Stomach (tissue), 19 donors: ENCODE data around the gene REEP6. TPM values are rescaled to one million over a fixed set of nuclear protein-coding genes. Genes with fewer than 3 reads are reported as not detected.

Experiments
- DNase-seq, 2 donors: peaks; one replicate each; pipeline versions ENCODE4 v3.0.0 to v3.0.0-alpha.2; 2013 to 2019
- H3K27ac ChIP-seq, 5 donors: fragments of 200-600 bp in 4 of 5; sonication (generic) in 4 of 5; one replicate each; pipeline ENCODE4 v1.5.1; 2013 to 2019; ENCODE audit warnings: mild to moderate bottlenecking in 1 of 5, moderate library complexity in 1 of 5
- H3K27me3 ChIP-seq, 3 donors: fragments of 200-600 bp; sonication (generic); one replicate each; pipeline ENCODE4 v1.5.1; 2017 to 2019; ENCODE audit warnings: mixed run types in 1 of 3
- H3K36me3 ChIP-seq, 4 donors: fragments of 200-600 bp; sonication (generic); 1 replicate in 3 of 4; 2 replicates in 1 of 4; pipeline ENCODE4 v1.5.1; 2016 to 2019
- H3K4me1 ChIP-seq, 4 donors: fragments of 200-600 bp; sonication (generic); one replicate each; pipeline ENCODE4 v1.5.1; 2016 to 2019
- H3K4me3 ChIP-seq, 4 donors: fragments of 200-600 bp; sonication (generic) in 3 of 4; one replicate each; pipeline ENCODE4 v1.5.1; 2016 to 2019; ENCODE audit warnings: mild to moderate bottlenecking in 1 of 4
- H3K9me3 ChIP-seq, 4 donors: fragments of 200-600 bp; sonication (generic); one replicate each; pipeline ENCODE4 v1.5.1; 2016 to 2019
- CTCF ChIP-seq, 7 experiments: fragments of 450-650 bp in 4 of 7; fragments of 200-600 bp in 3 of 7; sonication (generic) in 3 of 7; IDR thresholded peaks; one replicate each; pipeline ENCODE4 v1.5.1; 2016 to 2019; ENCODE audit warnings: antibody characterized with exemption in 7 of 7, control low read depth in 2 of 7, mild to moderate bottlenecking in 1 of 7
- EP300 ChIP-seq: sonication (generic); formaldehyde crosslinking; IDR thresholded peaks from one replicate; pipeline ENCODE4 v1.6.1; 2017; ENCODE audit warnings: antibody characterized with exemption
- POLR2A ChIP-seq, 4 donors: fragments of 450-650 bp; IDR thresholded peaks; one replicate each; pipeline ENCODE4 v1.6.1; 2016; ENCODE audit warnings: antibody characterized with exemption in 4 of 4, control low read depth in 2 of 4, mild to moderate bottlenecking in 1 of 4, moderate library complexity in 1 of 4
- POLR2AphosphoS5 ChIP-seq, 3 donors: sonication (generic); formaldehyde crosslinking; IDR thresholded peaks; one replicate each; pipeline ENCODE4 v1.6.1; 2016; ENCODE audit warnings: antibody characterized with exemption in 3 of 3
- WGBS, 5 donors: extraction: QIAGEN DNeasy Blood & Tissue Kit in 3 of 5; methylation state at CpG; one replicate each; pipeline versions ENCODE4 v1.1.5 to v1.1.7; 2013 to 2018; 5-methylcytosine and 5-hydroxymethylcytosine counted together
- intact Hi-C: fragments of 100-400 bp; cut with DNase I; formaldehyde crosslinking; loops from one replicate; pipeline ENCODE4 v1.15.1; 2023; ENCODE audit warnings: low total_unique reads
- long read RNA-seq, 10 donors: transcript quantifications; one replicate each; lab custom pipeline, GENCODE V29; 2026
- polyA plus RNA-seq, 3 donors: library from polyadenylated mRNA; stranded (reverse); fragments of 200-250 nt; gene quantifications; one replicate each; pipeline ENCODE4 v1.2.3, GENCODE V29; 2013
- total RNA-seq, 5 donors: library from RNA; depleted of rRNA; stranded (reverse); fragments of >200 nt; gene quantifications; one replicate each; pipeline versions ENCODE4 v1.1.0 to v1.2.3, GENCODE V29; 2014 to 2016
- donor health status: healthy with polysubstance abuse.
- donor health status: Bipolar disorder and iron deficiency.
- donor health status: healthy.

The REEP6 gene
- total RNA-seq (10 to 100 TPM in 1 of 5 donors, 1 to 10 TPM in 1, not detected in 3; 3.7 to 24.3 TPM), polyA plus RNA-seq (10 to 100 TPM in 1 of 3 donors, 1 to 10 TPM in 2; 3.5 to 10.1 (median 6.1) TPM)
- long read RNA-seq, donor 1, transcript REEP6-201 (5 exons, 1,794 nt) = major isoform, 5 of 6 reads
- long read RNA-seq, donor 1, partial matches to known transcripts = 0 of 6 reads
- long read RNA-seq, donor 1, other reads (novel, unspliced or antisense) = 0 of 6 reads
- long read RNA-seq, donor 2, transcript REEP6-201 (5 exons, 1,794 nt) = major isoform, 12 of 12 reads
- long read RNA-seq, donor 2, partial matches to known transcripts = 0 of 12 reads
- long read RNA-seq, donor 2, other reads (novel, unspliced or antisense) = 0 of 12 reads
- long read RNA-seq, donor 3, partial matches to known transcripts = 0 of 2 reads
- long read RNA-seq, donor 3, other reads (novel, unspliced or antisense) = 0 of 2 reads
- long read RNA-seq, donor 4, partial matches to known transcripts = 0 of 1 reads
- long read RNA-seq, donor 4, other reads (novel, unspliced or antisense) = 0 of 1 reads
- long read RNA-seq, donor 5, transcript REEP6-201 (5 exons, 1,794 nt) = major isoform, 9 of 9 reads
- long read RNA-seq, donor 5, partial matches to known transcripts = 0 of 9 reads
- long read RNA-seq, donor 5, other reads (novel, unspliced or antisense) = 0 of 9 reads
- long read RNA-seq, donor 6, transcript REEP6-201 (5 exons, 1,794 nt) = major isoform, 23 of 23 reads
- long read RNA-seq, donor 6, partial matches to known transcripts = 0 of 23 reads
- long read RNA-seq, donor 6, other reads (novel, unspliced or antisense) = 0 of 23 reads
- long read RNA-seq, donor 7, transcript REEP6-201 (5 exons, 1,794 nt) = major isoform, 7 of 7 reads
- long read RNA-seq, donor 7, partial matches to known transcripts = 0 of 7 reads
- long read RNA-seq, donor 7, other reads (novel, unspliced or antisense) = 0 of 7 reads
- long read RNA-seq, donor 8, transcript REEP6-201 (5 exons, 1,794 nt) = major isoform, 5 of 5 reads
- long read RNA-seq, donor 8, partial matches to known transcripts = 0 of 5 reads
- long read RNA-seq, donor 8, other reads (novel, unspliced or antisense) = 0 of 5 reads
- long read RNA-seq, donor 9, partial matches to known transcripts = 0 of 2 reads
- long read RNA-seq, donor 9, other reads (novel, unspliced or antisense) = 0 of 2 reads
- long read RNA-seq, donor 10, transcript REEP6-201 (5 exons, 1,794 nt) = major isoform, 9 of 10 reads
- long read RNA-seq, donor 10, partial matches to known transcripts = 0 of 10 reads
- long read RNA-seq, donor 10, other reads (novel, unspliced or antisense) = 0 of 10 reads

- peak within 1 kb of the TSS; percentile 74 to 89 (median 79) for H3K27ac ChIP-seq
- peaks cover 0 to 40% (median 6%) of the 10 kb centered on the region in 3 donors for H3K27me3 ChIP-seq
- DNase-seq = no peak
- H3K4me3 ChIP-seq = peak within 1 kb of the TSS; percentile 53 to 75 (median 54)
- intact Hi-C loops = no loop called here
- 2 to 12% (median 2%) methylated on average over 21 to 73 of the region's 73 CpGs for WGBS, 5 donors
- H3K4me1 ChIP-seq = peaks cover 18 to 28% (median 26%) of the 10 kb centered on the region in 4 donors
- TF ChIP-seq EP300 (no peak), CTCF (IDR thresholded peaks at IDR 0.05) (no peak), POLR2A (IDR thresholded peaks at IDR 0.05) (no peak), POLR2AphosphoS5 (IDR thresholded peaks at IDR 0.05) (no peak)
- H3K9me3 ChIP-seq = no peaks in the 10 kb centered on the region
- H3K36me3 ChIP-seq = no peaks in the 10 kb centered on the region
Observed at GRCh38 chr19:1491114-1491848, at the start of gene REEP6. Gene REEP6, plus strand, starts transcription at chr19:1491181. Its CDS starts 89 bp downstream, at chr19:1491270.

GRCh38 chr19:1441677-1442438 lies 49.1 kb upstream of the REEP6 start:
- H3K4me3 ChIP-seq = no peak overlapping the region
- DNase-seq = no peak
- 85 to 89% (median 88%) methylated on average over 25 of the region's 25 CpGs for WGBS, 5 donors
- H3K36me3 ChIP-seq = peaks cover 31 to 42% (median 39%) of the 10 kb centered on the region in 4 donors
- peaks cover 14 to 19% (median 16%) of the 10 kb centered on the region in 3 donors for H3K27me3 ChIP-seq
- H3K27ac ChIP-seq = no peak overlapping the region
- intact Hi-C loops = no loop called here
- H3K4me1 ChIP-seq = peaks cover 39 to 67% (median 48%) of the 10 kb centered on the region in 4 donors
- H3K9me3 ChIP-seq = no peaks in the 10 kb centered on the region
- TF ChIP-seq CTCF (IDR thresholded peaks at IDR 0.05) = no peak

DNA sequence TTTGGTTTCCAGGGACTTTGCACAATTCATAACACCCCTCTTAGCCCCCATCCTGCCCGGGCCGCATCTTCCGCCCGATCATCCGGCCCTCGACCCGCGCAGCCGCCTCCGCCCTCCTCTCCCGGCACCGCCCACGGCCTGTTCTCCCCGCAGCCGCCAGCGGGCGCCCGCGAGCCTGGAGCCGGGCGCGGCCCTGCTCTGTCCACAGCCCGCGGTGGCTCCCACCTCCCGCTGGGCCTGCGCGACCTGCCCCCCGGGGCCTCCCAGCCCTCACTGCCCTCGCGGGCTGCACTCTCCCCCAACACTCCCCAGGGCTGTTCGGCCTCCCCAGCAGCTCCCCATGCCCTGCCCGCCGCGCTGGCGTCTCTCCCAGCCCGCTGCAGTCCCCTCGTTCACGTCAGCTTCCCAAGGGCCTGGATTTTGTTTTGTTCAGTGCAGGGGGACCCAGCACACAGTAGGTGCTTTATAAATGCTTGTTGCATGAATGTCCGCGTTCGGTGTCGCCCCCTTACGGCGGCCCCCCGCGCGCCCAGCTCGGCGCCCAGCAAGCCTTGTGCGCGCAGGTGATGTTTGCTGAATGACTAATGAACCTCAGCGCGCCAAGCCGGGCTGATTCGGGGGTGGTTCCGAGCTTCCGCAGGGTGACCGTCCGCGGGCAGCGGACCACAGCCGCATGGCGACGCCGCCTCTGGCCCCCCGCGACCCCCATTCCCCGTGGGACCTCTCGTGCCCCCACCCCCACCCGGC lies 45.6 kb upstream of the REEP6 start:
- Histone ChIP-seq H3K36me3 (peaks cover 22 to 31% (median 29%) of the 10 kb centered on the region in 4 donors), H3K9me3 (no peaks in the 10 kb centered on the region), H3K4me3 (peak overlapping the region; percentile 32 to 54 (median 34)), H3K4me1 (peaks cover 22 to 53% (median 39%) of the 10 kb centered on the region in 4 donors), H3K27ac (no peak overlapping the region), H3K27me3 (peaks cover 28 to 54% (median 49%) of the 10 kb centered on the region in 3 donors)
- TF ChIP-seq POLR2AphosphoS5 (IDR thresholded peaks at IDR 0.05) = peak in 1 of 3 donors; percentile 26
- peak in 5 of 7 experiments; percentile 22 to 97 (median 93) for TF ChIP-seq CTCF (IDR thresholded peaks at IDR 0.05)
- no peak for TF ChIP-seq EP300
- intact Hi-C loops = no loop called here
- 0 to 2% (median 1%) methylated on average over 34 to 70 of the region's 70 CpGs for WGBS, 5 donors
- DNase-seq = peak; percentile 77 to 91
